ENCODE results near the gene PROCR. TPM values are rescaled to one million over a fixed set of nuclear protein-coding genes. Genes with fewer than 3 reads are reported as not detected.

The PROCR gene
- total and polyA plus RNA-seq, 9 of the 15 experiments (the other 6 are each of a cell fraction or from before 2014, with no cell fraction given): 1.6 to 7.1 (median 4.0) TPM

GRCh38 chr20:35166242-35166830 lies 5.5 kb upstream of the PROCR start:
- no TSS peak for BruUV-seq (replicated peaks)
- Histone ChIP-seq H3K27ac (ENCODE audit: extremely low read depth, low read depth, low read length) (no peak overlapping the region), H4K20me1 (replicated peaks; ENCODE audit: control insufficient read depth, insufficient read depth, low read length) (no peaks in the 10 kb centered on the region), H2AFZ (ENCODE audit: low read depth, low read length) (peak overlapping the region; percentile 59), H3K4me2 (ENCODE audit: insufficient read depth, low read length) (no peak overlapping the region; the same call in 1 of the 2 replicates), H3K79me2 (ENCODE audit: control insufficient read depth, insufficient read depth, low read length) (no peaks in the 10 kb centered on the region), H3K27me3 (ENCODE audit: control insufficient read depth in 2 of 2, insufficient read depth in 2 of 2, low read length in 2 of 2) (no peaks in the 10 kb centered on the region), H3K4me3 (no peak overlapping the region), H3K4me1 (replicated peaks in 1 of 2; ENCODE audit: control insufficient read depth in 2 of 2, insufficient read depth in 2 of 2, low read length in 2 of 2) (peaks cover 6 to 8% of the 10 kb centered on the region in 2 experiments; a peak in 4 of 5 replicates), H3K9ac (ENCODE audit: insufficient read depth in 1 of 2, low read depth in 2 of 2, low read length in 2 of 2) (peak overlapping the region in 1 of 2 experiments; percentile 83; a peak in 2 of 4 replicates), H3K9me3 (replicated peaks; ENCODE audit: control insufficient read depth, insufficient read depth, low read depth, low read length) (no peaks in the 10 kb centered on the region), H3K36me3 (ENCODE audit: control insufficient read depth, insufficient read depth, low read length) (no peaks in the 10 kb centered on the region), H3K9me1 (ENCODE audit: control insufficient read depth, insufficient read depth, low read length) (no peaks in the 10 kb centered on the region)
- 25% methylated on average over 5 of the region's 5 CpGs for WGBS (ENCODE audit: insufficient coverage, low coverage, missing lambda C conversion rate)
- peak in 2 of 4 experiments; percentile 52 to 62 for DNase-seq (ENCODE audit: extremely low read depth in 1 of 4, low spot score in 3 of 4)
- peak; percentile 81 for ATAC-seq
- FAIRE-seq: no peak
- intact Hi-C loops (cut with micrococcal nuclease) (no loop called here), in situ Hi-C loops (cut with MboI) (no loop called here)
- POLR2A ChIA-PET: interaction anchor here (0.6 to 1.5 kb wide), 5 partner anchors 8 to 658 kb away, joined by 3 to 12 read pairs (median 4); partner anchors contain the start of genes EDEM2 and UQCC1
- CTCF ChIA-PET (ENCODE audit: low intra/inter-chr PET ratio): no interaction called here
- 0 out of 2 replicates have a peak, but pooled peaks have one; percentile 29 for TF ChIP-seq MYC (IDR thresholded peaks at IDR 0.05; ENCODE audit: low read depth, low read length)
- no peak for TF ChIP-seq MYC (CRISPR knock-in tag; IDR thresholded peaks at IDR 0.05; ENCODE audit: borderline replicate concordance, low read depth)
- peak; percentile 67; the same call in 1 of the 2 replicates for TF ChIP-seq HDAC2 (IDR thresholded peaks at IDR 0.05)
- TF ChIP-seq ARID1B (IDR thresholded peaks at IDR 0.05): peak; percentile 80
- peak; percentile 65; the same call in 1 of the 2 replicates for TF ChIP-seq ETV5 (CRISPR knock-in tag; IDR thresholded peaks at IDR 0.05; ENCODE audit: low read depth)
- TF ChIP-seq SLC30A9 (CRISPR knock-in tag; IDR thresholded peaks at IDR 0.05): no peak
- peak; percentile 53 for TF ChIP-seq ETV1 (tag; conservative IDR thresholded peaks at IDR 0.05; ENCODE audit: low read depth)
- TF ChIP-seq KLF1 (tag; IDR thresholded peaks at IDR 0.05): no peak
- TF ChIP-seq DPF2 (IDR thresholded peaks at IDR 0.05): peak; percentile 46
- no peak for TF ChIP-seq CREB1 (IDR thresholded peaks at IDR 0.05)
- no peak for TF ChIP-seq CREB1 (CRISPR knock-in tag; IDR thresholded peaks at IDR 0.05)
- peak; percentile 27 for TF ChIP-seq NCOR1 (IDR thresholded peaks at IDR 0.05)
- TF ChIP-seq CBFA2T3 (IDR thresholded peaks at IDR 0.05): peak; percentile 82
- 0 out of 2 replicates have a peak, but pooled peaks have one; percentile 52 for TF ChIP-seq ZNF175 (CRISPR knock-in tag; IDR thresholded peaks at IDR 0.05; ENCODE audit: low read depth)
- peak; percentile 63 for TF ChIP-seq CBFA2T2 (conservative IDR thresholded peaks at IDR 0.05)
- TF ChIP-seq, protein P1, sequence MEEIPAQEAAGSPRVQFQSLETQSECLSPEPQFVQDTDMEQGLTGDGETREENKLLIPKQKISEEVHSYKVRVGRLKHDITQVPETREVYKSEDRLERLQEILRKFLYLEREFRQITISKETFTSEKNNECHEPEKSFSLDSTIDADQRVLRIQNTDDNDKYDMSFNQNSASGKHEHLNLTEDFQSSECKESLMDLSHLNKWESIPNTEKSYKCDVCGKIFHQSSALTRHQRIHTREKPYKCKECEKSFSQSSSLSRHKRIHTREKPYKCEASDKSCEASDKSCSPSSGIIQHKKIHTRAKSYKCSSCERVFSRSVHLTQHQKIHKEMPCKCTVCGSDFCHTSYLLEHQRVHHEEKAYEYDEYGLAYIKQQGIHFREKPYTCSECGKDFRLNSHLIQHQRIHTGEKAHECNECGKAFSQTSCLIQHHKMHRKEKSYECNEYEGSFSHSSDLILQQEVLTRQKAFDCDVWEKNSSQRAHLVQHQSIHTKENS (CRISPR knock-in tag; IDR thresholded peaks at IDR 0.05): no peak
- TF ChIP-seq RB1 (IDR thresholded peaks at IDR 0.05; ENCODE audit: low read depth): no peak
- TF ChIP-seq ZBTB9 (CRISPR knock-in tag; IDR thresholded peaks at IDR 0.05): peak; percentile 18; the same call in 1 of the 2 replicates
- TF ChIP-seq TAL1 (IDR thresholded peaks at IDR 0.05): peak; percentile 56
- TF ChIP-seq HDGF (IDR thresholded peaks at IDR 0.05): no peak
